ENCODE data around the gene ISM1.

The ISM1 gene

GRCh38 chr20:13220904-13221297, at the start of gene ISM1:
Gene ISM1 (plus strand): TSS chr20:13221274. CDS start chr20:13221777, 503 bp downstream.
- DNase-seq, result no peak

- DNase-seq, result no peak
These were observed 47.9 kb upstream of the ISM1 start for GRCh38 chr20:13173201-13173600.

DNA sequence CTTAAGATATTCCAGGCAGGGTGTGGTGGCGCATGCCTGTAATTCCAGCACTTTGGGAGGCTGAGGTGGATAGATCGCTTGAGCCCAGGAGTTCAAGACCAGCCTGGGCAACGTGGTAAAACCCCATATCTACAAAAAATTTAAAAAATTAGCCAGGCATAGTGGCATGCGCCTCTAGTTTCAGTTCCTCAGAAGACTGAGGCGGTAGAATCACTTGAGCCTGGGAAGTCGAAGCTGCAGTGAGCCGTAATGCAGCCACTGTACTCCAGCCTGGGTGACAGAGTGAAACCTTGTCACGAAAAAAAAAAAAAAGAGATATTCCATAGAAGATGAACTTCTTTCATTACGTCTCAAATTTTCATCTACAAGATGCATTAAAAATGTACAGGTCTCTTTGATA, 46.7 kb upstream of the ISM1 start:
- no peak for DNase-seq

DNA sequence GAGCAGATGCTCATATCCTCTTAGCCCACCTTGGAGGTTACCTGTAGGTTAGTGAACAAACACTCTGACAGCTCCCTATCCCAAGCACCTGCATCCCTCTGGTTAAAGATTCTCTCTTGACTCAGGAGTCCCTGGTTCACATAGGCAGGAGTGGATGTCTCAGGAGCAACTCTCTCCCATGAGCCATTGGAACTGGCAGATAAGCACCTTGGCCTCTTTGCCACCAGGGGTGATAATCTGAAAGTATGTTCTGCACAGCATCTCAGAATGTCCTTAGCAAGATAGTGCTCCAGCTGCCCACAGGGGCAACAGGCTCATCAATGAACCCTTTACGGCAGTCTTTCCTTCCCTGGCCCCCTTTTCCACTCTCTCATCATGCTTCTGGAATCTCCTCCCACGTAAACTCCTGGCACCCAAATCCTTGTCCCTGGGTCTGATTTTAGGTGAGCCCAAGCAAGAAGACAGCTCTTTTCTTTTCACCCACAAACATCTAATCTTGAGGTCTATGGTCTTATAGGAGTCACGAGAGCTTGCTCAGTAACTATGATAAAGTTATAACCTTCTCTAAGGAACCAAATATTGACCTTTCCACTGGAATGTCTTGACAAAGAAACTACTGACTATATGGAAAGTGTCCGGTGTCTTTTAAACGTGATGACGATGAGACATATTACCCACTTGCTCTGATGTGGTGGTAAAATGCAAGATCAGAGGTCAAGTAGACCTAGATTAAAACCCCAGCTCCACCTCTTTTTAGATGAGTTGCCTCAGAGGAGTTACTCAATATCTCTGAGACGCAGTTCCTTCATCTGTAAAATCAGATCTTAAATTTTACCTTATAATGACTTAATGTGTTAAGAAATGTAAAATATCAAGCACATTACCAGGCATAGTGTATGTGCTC, 39.8 kb upstream of the ISM1 start:
- no peak for DNase-seq

DNA sequence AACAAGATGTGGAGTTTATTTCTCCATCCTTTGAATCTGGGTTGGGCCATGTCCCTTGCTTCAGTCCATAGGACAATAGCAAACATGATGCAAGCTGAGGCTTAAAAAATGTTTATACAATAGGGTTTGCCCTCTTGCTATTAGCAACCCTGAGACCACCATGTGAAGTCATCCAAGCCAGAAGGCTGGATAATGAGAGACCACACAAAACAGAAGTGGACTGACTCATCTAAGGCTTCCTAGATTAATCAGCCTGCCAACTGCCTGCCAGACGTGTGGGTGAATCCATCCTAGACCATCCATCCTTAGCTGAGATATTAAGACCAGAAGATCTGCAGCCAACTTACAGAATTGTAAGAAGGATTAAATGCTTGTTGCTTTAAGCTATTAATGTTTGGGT, 38.1 kb upstream of the ISM1 start:
- no peak for DNase-seq

DNA sequence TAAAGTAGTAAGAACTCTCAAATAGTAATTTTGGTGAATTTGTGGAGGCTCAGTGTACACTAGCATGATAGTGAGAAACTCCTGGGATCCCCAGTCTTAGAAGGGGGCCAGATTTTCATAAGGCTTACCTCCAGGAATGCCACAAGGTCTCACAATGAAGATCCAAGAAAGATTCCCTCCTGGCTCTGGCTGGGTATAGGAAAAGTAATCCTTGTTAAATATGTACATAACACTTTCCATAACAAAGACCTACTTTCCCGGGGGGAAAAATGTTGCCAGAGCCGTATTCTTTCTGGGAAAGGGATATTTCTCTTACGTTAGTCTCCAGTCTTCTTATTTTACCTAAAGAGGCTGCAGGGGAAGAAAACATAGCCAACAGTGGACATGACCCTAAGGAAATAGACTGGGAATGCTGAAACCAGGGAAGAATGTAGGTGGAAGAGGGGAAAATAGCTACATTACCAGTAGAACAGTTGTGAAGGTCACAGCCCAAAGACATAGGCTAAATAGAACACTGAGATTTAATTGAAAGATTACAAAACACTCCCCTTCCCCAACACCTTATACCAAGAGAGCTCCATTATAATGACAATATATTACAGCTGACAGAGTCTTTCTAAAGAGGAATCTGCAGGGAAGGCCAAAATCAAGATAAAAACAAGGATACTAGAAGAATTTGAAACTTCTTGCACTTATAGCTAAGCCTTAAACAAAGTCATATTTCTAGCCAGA, 34.9 kb upstream of the ISM1 start:
- DNase-seq, result no peak

DNA sequence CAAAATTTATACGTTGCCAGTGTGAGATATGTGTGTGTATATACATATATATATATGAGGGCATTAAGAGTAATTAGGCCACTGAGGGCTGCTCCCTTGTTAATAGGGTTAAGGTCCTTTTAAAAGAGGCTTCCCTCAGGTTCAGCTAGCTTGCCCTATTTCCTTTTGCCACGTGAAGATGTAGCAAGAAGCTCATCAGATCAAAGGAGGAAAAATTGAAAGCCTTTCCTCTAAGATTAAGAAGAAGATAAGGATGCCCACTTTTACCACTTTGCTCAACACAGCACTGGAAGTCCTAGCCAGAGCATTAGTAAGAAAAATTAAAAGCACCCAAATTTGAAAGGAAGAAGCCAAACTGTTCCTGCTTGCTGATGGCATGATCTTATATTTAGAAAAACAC, 33.2 kb upstream of the ISM1 start:
- no peak for DNase-seq

GRCh38 chr20:13199279-13199678, 21.8 kb upstream of the ISM1 start:
- peak; percentile 53 for DNase-seq

DNA sequence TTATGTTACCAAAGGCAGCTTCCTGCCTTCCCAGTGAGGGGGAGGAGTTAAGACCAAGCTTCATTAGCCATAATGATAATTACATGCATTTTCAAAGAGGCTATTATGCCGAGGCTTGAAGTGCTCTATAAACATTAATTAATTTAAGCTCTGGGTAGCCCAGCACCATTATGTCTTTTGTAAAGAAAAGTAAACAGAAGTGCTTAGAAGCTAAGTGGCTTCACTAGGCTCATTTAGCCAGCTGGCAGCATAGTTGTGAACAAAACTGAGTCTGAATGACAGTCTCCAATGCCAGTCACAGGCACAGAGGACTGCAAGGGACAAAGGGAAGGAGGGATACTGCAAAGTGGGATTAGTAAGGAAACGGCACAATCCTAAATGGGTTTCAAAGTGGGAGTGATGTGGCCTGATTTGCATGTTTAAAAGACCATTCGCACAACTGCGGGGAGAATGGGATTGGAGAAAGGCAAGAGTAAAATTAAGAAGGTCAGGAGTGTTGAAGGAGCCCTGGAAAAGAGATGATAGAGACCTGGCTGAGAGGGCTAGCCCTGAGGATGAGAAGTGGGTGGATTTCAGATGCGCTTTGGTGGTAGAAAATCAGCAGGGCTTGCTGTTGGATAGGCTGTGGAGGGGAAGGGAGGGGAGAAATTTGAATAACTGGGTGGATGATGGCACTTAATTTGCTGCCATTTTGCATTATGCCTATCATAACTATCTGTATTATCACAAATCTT, 20.1 kb upstream of the ISM1 start:
- DNase-seq, result peak; percentile 90

- no peak for DNase-seq
These were observed 18.5 kb upstream of the ISM1 start for GRCh38 chr20:13202565-13202964.

DNA sequence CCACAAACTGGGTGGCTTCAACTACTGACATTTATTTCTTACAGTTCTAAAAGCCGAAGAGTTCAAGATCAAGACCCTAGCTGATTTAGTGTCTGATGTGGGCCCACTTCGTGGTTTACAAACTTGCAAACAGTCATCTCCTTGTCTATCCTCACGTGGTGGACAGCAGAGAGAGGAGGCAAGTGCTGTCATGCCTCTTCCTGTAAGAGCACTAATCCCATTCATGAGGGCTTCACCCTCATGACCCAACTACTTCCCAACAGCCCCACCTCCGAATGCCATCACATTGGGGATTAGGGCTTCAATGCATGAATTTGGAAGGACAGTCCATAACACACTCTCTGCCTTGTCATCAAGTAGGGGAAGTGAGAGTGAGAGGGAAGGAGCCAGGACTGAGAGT, 15.6 kb upstream of the ISM1 start:
- no peak for DNase-seq

- peak; percentile 58 for DNase-seq
These were observed 15.1 kb upstream of the ISM1 start for GRCh38 chr20:13205848-13206434.

DNA sequence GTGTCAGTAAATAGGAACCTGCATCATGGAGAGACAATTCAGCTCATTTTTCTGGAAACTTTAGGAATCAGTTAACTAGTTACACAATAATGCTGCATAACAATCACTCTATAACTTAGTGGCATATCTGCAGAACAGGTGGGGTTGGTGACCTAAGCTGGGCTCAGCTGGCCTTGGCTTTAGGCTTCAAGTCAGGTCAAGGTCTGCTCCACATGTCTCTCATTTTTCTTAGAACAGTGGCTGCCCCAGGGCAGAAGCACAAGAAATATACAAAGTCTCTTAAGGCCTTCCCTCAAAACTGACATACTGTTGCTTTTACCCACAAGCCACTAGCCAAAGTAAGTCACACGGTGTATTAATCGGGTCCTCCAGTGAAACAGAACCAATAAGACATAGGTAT, 14.1 kb upstream of the ISM1 start:
- no peak for DNase-seq

GRCh38 chr20:13211956-13212618, 9.0 kb upstream of the ISM1 start:
- DNase-seq, result no peak

GRCh38 chr20:13212750-13213149, 8.3 kb upstream of the ISM1 start:
- no peak for DNase-seq

DNA sequence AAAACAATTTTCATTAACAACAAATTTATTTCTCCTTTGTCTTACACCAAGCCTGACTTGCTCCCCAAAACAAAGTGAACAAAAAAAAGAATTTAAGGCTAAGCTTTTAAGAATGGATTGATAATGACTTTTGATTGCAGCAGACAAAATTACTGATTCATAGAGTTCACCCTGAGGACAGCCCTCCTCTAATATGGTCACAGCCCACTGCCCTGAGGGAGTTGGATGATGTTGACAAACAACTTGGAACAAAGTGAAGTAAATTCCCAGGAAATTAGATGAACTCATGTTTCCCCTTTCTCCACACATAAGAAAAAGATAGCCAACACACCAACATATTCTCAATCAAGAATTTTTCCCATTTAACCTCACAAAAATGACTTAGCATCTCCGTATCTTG, 7.7 kb upstream of the ISM1 start:
- no peak for DNase-seq

DNA sequence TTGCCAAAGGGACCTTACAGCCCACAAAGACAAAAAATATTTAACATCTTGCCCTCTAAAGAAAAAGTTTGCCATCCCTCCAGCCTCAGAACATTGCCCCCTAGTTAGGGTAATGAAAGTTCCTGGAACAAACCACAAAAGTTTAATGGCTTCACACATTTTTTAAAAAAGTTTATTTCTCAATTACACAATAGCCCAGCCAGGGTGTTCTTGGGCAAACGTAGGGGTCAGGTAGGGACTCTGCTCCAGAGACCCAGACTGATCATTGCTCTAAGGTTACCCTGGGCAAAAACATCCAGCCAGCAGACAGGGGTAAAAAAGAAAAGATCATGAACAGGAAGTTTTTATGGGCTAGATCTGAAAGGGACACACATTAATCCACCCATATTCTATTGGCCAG, 4.5 kb upstream of the ISM1 start:
- no peak for DNase-seq

GRCh38 chr20:13219327-13220193, 1.5 kb upstream of the ISM1 start:
- DNase-seq, result no peak

DNA sequence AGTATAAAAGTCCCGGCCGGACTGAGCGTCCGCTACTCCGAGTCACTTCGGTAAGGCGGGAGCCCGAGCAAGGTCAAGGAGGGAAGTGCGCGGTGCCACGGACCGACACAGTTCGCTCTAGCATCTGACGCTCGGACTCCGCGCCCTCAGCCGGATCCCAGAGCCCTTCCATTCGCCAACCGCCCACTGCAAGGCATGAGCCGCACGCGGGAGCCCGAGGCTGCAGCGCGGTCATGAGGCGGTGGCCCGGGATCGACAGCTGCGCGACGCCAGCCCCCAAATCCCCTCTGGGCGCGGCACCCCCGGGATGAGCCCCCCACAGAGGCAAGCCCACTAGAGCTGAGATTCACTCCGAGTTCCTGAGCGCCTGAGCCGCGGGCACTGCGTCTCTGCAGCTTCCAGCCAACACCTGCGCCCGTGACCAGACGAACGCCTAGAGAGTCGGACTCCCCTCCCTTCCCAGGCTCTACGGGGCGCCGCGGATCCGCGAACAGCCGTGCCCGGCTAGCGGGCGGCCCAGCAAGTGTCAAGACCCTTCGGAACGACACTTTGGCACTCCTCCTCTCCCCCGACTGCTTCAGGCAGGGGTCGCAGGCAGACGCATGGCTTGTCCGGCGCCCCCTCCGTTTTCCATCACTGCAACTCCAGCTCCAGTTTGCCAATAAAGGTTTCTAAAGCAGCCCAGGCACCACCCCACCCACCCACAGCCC, 725 bp upstream of the ISM1 start:
- peak; percentile 13 for DNase-seq

DNA sequence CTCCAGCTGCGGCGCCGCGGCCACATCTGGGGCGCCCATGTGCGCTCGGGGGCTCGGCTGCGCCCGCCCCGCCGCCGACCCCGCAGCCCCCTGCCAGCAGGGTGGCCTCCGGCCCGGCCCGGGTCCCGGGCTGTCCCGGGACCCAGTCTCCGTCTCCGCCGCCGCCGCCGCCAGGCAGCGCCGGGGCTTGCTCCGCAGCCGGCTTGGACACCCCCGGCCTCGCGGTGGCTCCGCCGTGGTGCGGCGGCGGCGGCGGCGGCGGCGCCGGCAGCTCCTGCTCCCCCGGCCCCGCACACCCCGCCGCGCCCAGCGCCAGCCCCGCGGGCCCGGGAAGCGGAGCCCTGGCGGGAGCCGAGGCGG, 219 bp downstream of the ISM1 start:
- DNase-seq, result no peak

All from NCI-H2029 (cell line).